Breast epithelium (tissue), 4 donors: Measurements from ENCODE around the gene CNN2. TPM values are rescaled to one million over a fixed set of nuclear protein-coding genes. Genes with fewer than 3 reads are reported as not detected.

Experiments
- DNase-seq, 2 donors: peaks; one replicate each; pipeline ENCODE4 v3.0.0-alpha.2; 2019; ENCODE audit warnings: low spot score in 2 of 2
- H3K27ac ChIP-seq, 2 donors: fragments of 200-600 bp; sonication (generic) in 1 of 2; one replicate each; pipeline ENCODE4 v1.5.1; 2016 to 2019; ENCODE audit warnings: mild to moderate bottlenecking in 1 of 2
- H3K27me3 ChIP-seq, 2 donors: fragments of 200-600 bp; sonication (generic) in 1 of 2; one replicate each; pipeline versions ENCODE4 v1.5.1 to v1.6.0; 2017 to 2019; ENCODE audit warnings: control low read depth in 1 of 2, mild to moderate bottlenecking in 1 of 2
- H3K36me3 ChIP-seq: fragments of 200-600 bp; one replicate; pipeline ENCODE4 v1.5.1; 2019
- H3K4me1 ChIP-seq, 2 donors: fragments of 200-600 bp; sonication (generic); one replicate each; pipeline ENCODE4 v1.5.1; 2016 to 2019; ENCODE audit warnings: control low read depth in 1 of 2
- H3K4me3 ChIP-seq, 3 donors: fragments of 200-600 bp; sonication (generic); 1 replicate in 2 of 3; 2 replicates in 1 of 3; pipeline ENCODE4 v1.5.1; 2016 to 2019; ENCODE audit warnings: mild to moderate bottlenecking in 3 of 3, moderate library complexity in 2 of 3
- H3K9me3 ChIP-seq, 2 donors: fragments of 200-600 bp; sonication (generic) in 1 of 2; one replicate each; pipeline ENCODE4 v1.5.1; 2016 to 2019; ENCODE audit warnings: control low read depth in 1 of 2
- CTCF ChIP-seq, 3 donors: fragments of 450-650 bp; IDR thresholded peaks; one replicate each; pipeline ENCODE4 v1.5.1; 2016 to 2017; ENCODE audit warnings: antibody characterized with exemption in 3 of 3, mild to moderate bottlenecking in 3 of 3, moderate library complexity in 3 of 3
- POLR2A ChIP-seq: fragments of 450-650 bp; IDR thresholded peaks from one replicate; pipeline ENCODE4 v1.6.1; 2016; ENCODE audit warnings: antibody characterized with exemption, mild to moderate bottlenecking, moderate library complexity
- POLR2AphosphoS5 ChIP-seq, 3 donors: sonication (generic); formaldehyde crosslinking; IDR thresholded peaks; one replicate each; pipeline ENCODE4 v1.6.1; 2017; ENCODE audit warnings: antibody characterized with exemption in 3 of 3
- intact Hi-C: fragments of 100-400 bp; cut with DNase I; formaldehyde crosslinking; loops from one replicate; pipeline ENCODE4 v1.15.1; 2023; ENCODE audit warnings: low total_unique reads
- total RNA-seq, 3 donors: library from RNA; depleted of rRNA; stranded (reverse); fragments of >200 nt; gene quantifications; one replicate each; pipeline ENCODE4 v1.1.0, GENCODE V29; 2016

Gene CNN2
- total RNA-seq, 3 donors from 2014 or later, result 70.4 to 74.1 (median 70.7) TPM

GRCh38 chr19:1014161-1015060 is 12.0 kb upstream of the CNN2 start:
- H3K9me3 ChIP-seq, result no peaks in the 10 kb centered on the region
- DNase-seq, result no peak
- intact Hi-C loops, result loop anchor here (10.0 kb wide), 1 partner anchor 210 kb away; no protein-coding TSS in a partner anchor
- peaks cover 16 to 39% of the 10 kb centered on the region in 2 donors for H3K4me1 ChIP-seq
- no peak overlapping the region for H3K4me3 ChIP-seq
- H3K36me3 ChIP-seq, result peaks cover 16% of the 10 kb centered on the region
- TF ChIP-seq POLR2A, result no peak
- TF ChIP-seq CTCF (IDR thresholded peaks at IDR 0.05), result no peak
- TF ChIP-seq POLR2AphosphoS5 (IDR thresholded peaks at IDR 0.05), result no peak
- no peaks in the 10 kb centered on the region for H3K27me3 ChIP-seq
- no peak overlapping the region for H3K27ac ChIP-seq

GRCh38 chr19:1015061-1015781 is 11.2 kb upstream of the CNN2 start:
- no peak for DNase-seq
- Histone ChIP-seq H3K4me1 (peaks cover 16 to 46% of the 10 kb centered on the region in 2 donors), H3K36me3 (peaks cover 15% of the 10 kb centered on the region), H3K9me3 (no peaks in the 10 kb centered on the region), H3K27ac (peak overlapping the region in 1 of 2 donors; percentile 77), H3K27me3 (no peaks in the 10 kb centered on the region), H3K4me3 (peak overlapping the region in 1 of 3 donors; percentile 58)
- intact Hi-C loops, result loop anchor here (10.0 kb wide), 1 partner anchor 210 kb away; no protein-coding TSS in a partner anchor
- no peak for TF ChIP-seq POLR2A
- TF ChIP-seq CTCF (IDR thresholded peaks at IDR 0.05), result no peak
- TF ChIP-seq POLR2AphosphoS5 (IDR thresholded peaks at IDR 0.05), result no peak

- TF ChIP-seq POLR2A, result no peak
- TF ChIP-seq CTCF (IDR thresholded peaks at IDR 0.05), result no peak
- TF ChIP-seq POLR2AphosphoS5 (IDR thresholded peaks at IDR 0.05), result no peak
- Histone ChIP-seq H3K4me3 (peak overlapping the region in 1 of 3 donors; percentile 58), H3K27me3 (no peaks in the 10 kb centered on the region), H3K36me3 (peaks cover 12% of the 10 kb centered on the region), H3K9me3 (no peaks in the 10 kb centered on the region), H3K27ac (peak overlapping the region in 1 of 2 donors; percentile 77), H3K4me1 (peaks cover 16 to 46% of the 10 kb centered on the region in 2 donors)
- intact Hi-C loops, result loop anchor here (10.0 kb wide), 1 partner anchor 209 kb away; no protein-coding TSS in a partner anchor
- no peak for DNase-seq
These were observed 10.4 kb upstream of the CNN2 start for GRCh38 chr19:1015782-1016646.

GRCh38 chr19:1016647-1017114 is 9.7 kb upstream of the CNN2 start:
- no peaks in the 10 kb centered on the region for H3K9me3 ChIP-seq
- intact Hi-C loops, result loop anchor here (10.0 kb wide), 1 partner anchor 208 kb away; no protein-coding TSS in a partner anchor
- no peaks in the 10 kb centered on the region for H3K27me3 ChIP-seq
- peak overlapping the region in 1 of 3 donors; percentile 58 for H3K4me3 ChIP-seq
- peaks cover 16 to 46% of the 10 kb centered on the region in 2 donors for H3K4me1 ChIP-seq
- peak overlapping the region in 1 of 2 donors; percentile 77 for H3K27ac ChIP-seq
- peaks cover 7% of the 10 kb centered on the region for H3K36me3 ChIP-seq
- TF ChIP-seq CTCF (IDR thresholded peaks at IDR 0.05) (no peak), POLR2AphosphoS5 (IDR thresholded peaks at IDR 0.05) (peak in 1 of 3 donors; percentile 40), POLR2A (no peak)
- DNase-seq, result no peak
